GM18498 (cell line): ENCODE measurements around the gene CEP76.
"Not testable (repeated sequence)": the region's sequence is repeated elsewhere in the genome, so short reads cannot be mapped to it uniquely, and the experiment has no call there.

Experiments
- ATAC-seq: cut with Tn5 transposase; IDR thresholded peaks from one replicate; pipeline ENCODE4 v1.9.1; 2021; ENCODE audit warnings: mild to moderate bottlenecking, moderate library complexity; ENCODE audit not compliant: unreplicated experiment

The CEP76 gene

DNA sequence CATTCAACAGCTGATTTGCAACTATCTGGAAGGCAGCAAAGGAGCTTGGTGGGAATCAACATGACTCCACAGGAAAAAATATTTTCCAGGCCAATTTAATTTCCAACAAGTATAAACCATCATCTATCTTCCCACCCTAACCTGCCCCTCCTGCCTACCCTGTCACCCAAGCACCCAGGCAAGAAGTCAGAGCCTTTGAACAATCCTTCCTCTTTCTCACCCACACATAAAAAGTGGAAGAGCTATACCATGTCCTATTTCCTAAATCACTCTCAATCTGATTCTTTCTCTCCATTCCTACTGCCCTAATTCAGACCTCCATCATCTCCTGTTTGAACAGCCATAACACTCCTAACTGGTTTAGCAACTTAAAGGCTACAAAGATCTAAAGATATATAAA lies 57.3 kb downstream of the CEP76 start:
- ATAC-seq: no peak

DNA sequence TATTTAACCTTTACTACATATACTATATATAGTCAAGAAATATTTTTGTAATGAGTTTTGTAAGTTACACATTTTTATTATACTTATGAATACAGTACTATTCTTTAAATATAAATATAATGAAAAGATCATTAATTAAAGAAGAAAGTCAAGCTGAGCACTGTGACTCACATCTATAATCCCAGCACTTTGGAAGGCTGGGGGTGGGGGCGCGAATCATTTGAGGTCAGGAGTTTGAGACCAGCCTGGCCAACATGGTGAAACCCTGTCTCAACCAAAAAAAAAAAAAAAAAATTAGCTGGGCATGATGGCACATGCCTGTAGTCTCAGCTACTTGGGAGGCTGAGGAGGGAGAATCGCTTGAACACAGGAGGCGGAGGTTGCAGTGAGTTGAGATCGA lies 58.8 kb downstream of the CEP76 start:
- ATAC-seq: not testable (repeated sequence)

DNA sequence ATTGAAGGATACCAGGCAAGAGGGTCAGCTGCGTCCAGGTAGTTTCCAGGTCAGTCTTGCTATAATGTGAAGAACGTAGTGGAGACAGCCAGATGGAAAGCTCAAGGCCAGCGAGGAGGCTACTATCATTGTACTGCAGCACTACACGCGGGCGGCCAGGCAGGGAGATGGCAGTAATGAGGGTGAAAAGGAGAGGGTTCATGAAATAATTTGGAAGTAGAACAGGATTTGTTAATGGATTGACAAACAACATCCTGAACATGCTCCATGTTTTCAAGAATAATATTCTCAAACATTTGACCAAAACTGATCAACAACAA lies 61.7 kb downstream of the CEP76 start:
- no peak for ATAC-seq

- no peak for ATAC-seq
Measured at GRCh38 chr18:12639990-12640880, 62.3 kb downstream of the CEP76 start.

DNA sequence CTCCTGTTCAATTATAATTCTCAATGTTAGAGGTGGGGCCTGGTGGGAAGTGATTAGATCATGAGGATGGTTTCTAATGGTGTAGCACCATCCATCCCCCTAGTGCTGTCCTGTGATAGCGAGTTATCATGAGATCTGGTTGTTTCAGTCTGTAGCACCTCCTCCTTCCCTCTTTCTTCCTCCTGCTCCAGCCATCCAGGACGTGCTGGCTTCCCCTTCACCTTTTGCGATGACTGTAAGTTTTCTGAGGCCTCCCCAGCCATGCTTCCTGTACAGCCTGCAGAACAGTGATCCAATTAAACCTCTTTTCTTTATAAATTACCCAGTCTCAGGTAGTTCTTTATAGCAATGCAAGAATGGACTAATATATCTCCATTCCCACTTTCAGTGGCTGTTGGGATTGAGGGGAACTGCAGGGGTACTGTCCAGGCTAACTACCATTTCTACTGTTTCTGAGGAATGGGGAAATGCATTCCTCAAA lies 63.8 kb downstream of the CEP76 start:
- no peak for ATAC-seq

- ATAC-seq: no peak
Measured at GRCh38 chr18:12637901-12638643, 64.5 kb downstream of the CEP76 start.

DNA sequence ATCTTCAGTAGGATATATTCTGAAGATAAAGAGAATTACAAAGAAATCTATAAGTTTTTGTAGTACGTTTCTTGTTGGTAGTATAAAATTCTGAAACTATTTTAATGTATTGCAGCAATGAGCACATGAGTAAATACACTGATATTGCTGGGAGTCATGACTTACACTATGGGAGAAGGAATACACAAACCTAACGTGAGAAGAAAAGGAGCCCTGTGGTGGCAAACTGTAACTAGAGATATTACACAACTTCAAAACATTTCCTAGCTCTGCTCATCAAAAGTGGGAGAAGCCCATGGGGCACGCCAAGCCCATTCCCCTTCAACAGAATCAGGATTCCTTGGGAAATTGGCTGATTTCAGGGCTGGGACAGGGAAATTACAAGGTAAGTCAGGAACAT lies 65.1 kb downstream of the CEP76 start:
- ATAC-seq: no peak

- no peak for ATAC-seq
Measured at GRCh38 chr18:12631831-12632477, 70.6 kb downstream of the CEP76 start.

DNA sequence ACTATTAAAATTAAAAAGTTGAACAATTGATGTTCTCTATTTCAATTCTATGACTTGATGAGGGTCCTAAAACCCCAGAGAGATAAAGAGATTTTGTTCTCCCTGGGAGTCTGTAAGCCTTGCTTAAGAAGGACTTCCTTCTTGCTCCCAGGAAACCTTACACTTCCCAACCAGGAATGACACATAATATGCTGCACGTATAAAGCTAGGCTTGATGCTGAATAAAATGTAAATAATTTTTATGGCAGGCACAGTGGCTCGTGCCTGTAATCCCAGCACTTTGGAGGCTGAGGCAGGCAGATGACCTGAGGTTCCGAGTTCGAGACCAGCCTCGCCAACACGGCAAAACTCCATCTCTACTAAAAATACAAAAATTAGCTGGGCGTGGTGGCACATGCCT lies 72.4 kb downstream of the CEP76 start:
- ATAC-seq: no peak

- ATAC-seq: no peak
Measured at GRCh38 chr18:12628706-12629702, 73.5 kb downstream of the CEP76 start.

- not testable (repeated sequence) for ATAC-seq
Measured at GRCh38 chr18:12627199-12627598, 75.3 kb downstream of the CEP76 start.

GRCh38 chr18:12625241-12625640 lies 77.3 kb downstream of the CEP76 start:
- no peak for ATAC-seq
